ENCODE measurements around the gene EDNRB.

GRCh38 chr13:77894743-77895142, 23.9 kb downstream of the EDNRB start:
- TF ChIP-seq CBX3 (IDR thresholded peaks at IDR 0.05; ENCODE audit: low read depth) = no peak
- TF ChIP-seq RAD21 (IDR thresholded peaks at IDR 0.05; ENCODE audit: low read depth) = no peak
- TF ChIP-seq ZNF274 (IDR thresholded peaks at IDR 0.05; ENCODE audit: low read depth, low read length) = no peak
- no peak for TF ChIP-seq SP1 (IDR thresholded peaks at IDR 0.05; ENCODE audit: low read depth)

All from HCT116 (cell line).